ENCODE data around the gene CASQ2. TPM values are rescaled to one million over a fixed set of nuclear protein-coding genes. Genes with fewer than 3 reads are reported as not detected.

Gene CASQ2
- polyA plus RNA-seq, 1 donor (not counting 4 experiments of a cell fraction or from before 2014, with no cell fraction given) = 0.04 TPM

DNA sequence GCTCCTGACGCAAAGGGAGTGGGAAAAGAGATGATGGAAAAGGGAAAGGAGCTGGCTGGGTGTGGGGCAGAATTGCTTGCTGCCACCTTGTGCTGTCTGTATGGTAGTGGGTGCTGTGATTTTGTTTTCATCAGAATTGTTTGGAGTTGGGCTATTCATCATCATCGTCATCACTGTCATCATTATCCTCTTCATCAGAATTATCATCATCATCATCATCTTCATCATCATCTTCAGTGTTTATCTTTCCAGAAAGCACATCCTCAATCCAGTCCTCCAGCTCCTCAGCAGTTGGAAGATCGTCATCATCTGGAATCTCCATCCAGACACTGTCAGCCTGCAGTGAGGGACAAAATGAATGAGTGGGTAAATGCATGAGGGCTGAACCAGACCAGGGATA lies 67.4 kb downstream of the CASQ2 start:
- H3K9ac ChIP-seq (ENCODE audit: control insufficient read depth, extremely low read depth, insufficient read depth, low read length) = no peak overlapping the region
- H3K27me3 ChIP-seq (ENCODE audit: control insufficient read depth, extremely low read depth, insufficient read depth, low read length) = no peaks in the 10 kb centered on the region
- dilution Hi-C loops (cut with MboI; ENCODE audit: extremely low pct_ligation_motif_present, low sequenced_read_pairs) = no loop called here
- H3K9me3 ChIP-seq (ENCODE audit: control insufficient read depth, low read depth, low read length) = no peaks in the 10 kb centered on the region
- DNase-seq (ENCODE audit: low read depth, low spot score) = no peak
- H3K27ac ChIP-seq (ENCODE audit: control insufficient read depth, insufficient read depth, low read length) = no peak overlapping the region
- H4K20me1 ChIP-seq (ENCODE audit: control insufficient read depth, extremely low read depth, insufficient read depth, low read length) = no peaks in the 10 kb centered on the region
- no peak for FAIRE-seq
- peaks cover 11% of the 10 kb centered on the region for H3K4me1 ChIP-seq (ENCODE audit: control insufficient read depth, extremely low read depth, insufficient read depth, low read length)
- H3K4me3 ChIP-seq (ENCODE audit: control insufficient read depth in 2 of 3, extremely low read depth in 1 of 3, insufficient read depth in 2 of 3, low read depth in 1 of 3, low read length in 3 of 3) = no peak overlapping the region
- no peak overlapping the region for H3K4me2 ChIP-seq (ENCODE audit: control insufficient read depth, extremely low read depth, insufficient read depth, low read depth, low read length)
- no peaks in the 10 kb centered on the region for H3K9me1 ChIP-seq (ENCODE audit: control insufficient read depth, extremely low read depth, insufficient read depth, low read length)
- TF ChIP-seq EZH2 (IDR thresholded peaks at IDR 0.05; ENCODE audit: low read length) = no peak
- TF ChIP-seq, protein P1, sequence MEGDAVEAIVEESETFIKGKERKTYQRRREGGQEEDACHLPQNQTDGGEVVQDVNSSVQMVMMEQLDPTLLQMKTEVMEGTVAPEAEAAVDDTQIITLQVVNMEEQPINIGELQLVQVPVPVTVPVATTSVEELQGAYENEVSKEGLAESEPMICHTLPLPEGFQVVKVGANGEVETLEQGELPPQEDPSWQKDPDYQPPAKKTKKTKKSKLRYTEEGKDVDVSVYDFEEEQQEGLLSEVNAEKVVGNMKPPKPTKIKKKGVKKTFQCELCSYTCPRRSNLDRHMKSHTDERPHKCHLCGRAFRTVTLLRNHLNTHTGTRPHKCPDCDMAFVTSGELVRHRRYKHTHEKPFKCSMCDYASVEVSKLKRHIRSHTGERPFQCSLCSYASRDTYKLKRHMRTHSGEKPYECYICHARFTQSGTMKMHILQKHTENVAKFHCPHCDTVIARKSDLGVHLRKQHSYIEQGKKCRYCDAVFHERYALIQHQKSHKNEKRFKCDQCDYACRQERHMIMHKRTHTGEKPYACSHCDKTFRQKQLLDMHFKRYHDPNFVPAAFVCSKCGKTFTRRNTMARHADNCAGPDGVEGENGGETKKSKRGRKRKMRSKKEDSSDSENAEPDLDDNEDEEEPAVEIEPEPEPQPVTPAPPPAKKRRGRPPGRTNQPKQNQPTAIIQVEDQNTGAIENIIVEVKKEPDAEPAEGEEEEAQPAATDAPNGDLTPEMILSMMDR (optimal IDR thresholded peaks at IDR 0.05 in 1 of 3, IDR thresholded peaks at IDR 0.05 in 1 of 3, conservative IDR thresholded peaks at IDR 0.05 in 1 of 3; ENCODE audit: extremely low read depth in 1 of 3, insufficient read depth in 2 of 3, low read length in 3 of 3) = no peak
- no peaks in the 10 kb centered on the region for H3K36me3 ChIP-seq (ENCODE audit: control insufficient read depth in 2 of 2, extremely low read depth in 1 of 2, insufficient read depth in 2 of 2, low read length in 2 of 2)
- H3K79me2 ChIP-seq (ENCODE audit: control insufficient read depth, insufficient read depth, low read length) = no peaks in the 10 kb centered on the region
- no peak overlapping the region for H2AFZ ChIP-seq (ENCODE audit: control insufficient read depth, low read length)

DNA sequence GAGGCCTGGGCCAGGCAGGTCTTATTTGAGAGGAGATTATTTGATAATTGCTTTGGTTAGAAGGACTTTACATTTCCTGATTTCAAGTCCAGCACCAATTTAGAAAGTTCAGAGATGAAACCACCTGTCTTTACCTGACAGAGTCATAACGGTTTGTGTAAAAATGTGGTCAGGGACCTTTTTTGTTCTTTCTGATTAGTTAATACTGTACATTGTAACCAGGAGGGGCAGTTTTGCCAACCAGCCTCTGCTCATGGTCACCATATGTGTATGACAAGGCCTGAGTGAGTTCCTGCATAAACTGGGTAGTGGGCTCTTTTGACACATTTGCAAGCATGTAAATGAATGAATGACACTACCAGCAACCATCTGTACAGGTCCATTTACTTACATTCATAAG lies 70.9 kb downstream of the CASQ2 start:
- Histone ChIP-seq H3K27me3 (ENCODE audit: control insufficient read depth, extremely low read depth, insufficient read depth, low read length) (no peaks in the 10 kb centered on the region), H2AFZ (ENCODE audit: control insufficient read depth, low read length) (no peak overlapping the region), H3K9me1 (ENCODE audit: control insufficient read depth, extremely low read depth, insufficient read depth, low read length) (no peaks in the 10 kb centered on the region), H3K4me1 (ENCODE audit: control insufficient read depth, extremely low read depth, insufficient read depth, low read length) (no peaks in the 10 kb centered on the region), H3K79me2 (ENCODE audit: control insufficient read depth, insufficient read depth, low read length) (no peaks in the 10 kb centered on the region), H3K27ac (ENCODE audit: control insufficient read depth, insufficient read depth, low read length) (no peak overlapping the region), H3K9ac (ENCODE audit: control insufficient read depth, extremely low read depth, insufficient read depth, low read length) (no peak overlapping the region), H3K36me3 (ENCODE audit: control insufficient read depth in 2 of 2, extremely low read depth in 1 of 2, insufficient read depth in 2 of 2, low read length in 2 of 2) (peaks cover 0 to 1% of the 10 kb centered on the region in 2 experiments), H3K4me3 (ENCODE audit: control insufficient read depth in 2 of 3, extremely low read depth in 1 of 3, insufficient read depth in 2 of 3, low read depth in 1 of 3, low read length in 3 of 3) (no peak overlapping the region), H3K4me2 (ENCODE audit: control insufficient read depth, extremely low read depth, insufficient read depth, low read depth, low read length) (no peak overlapping the region), H4K20me1 (ENCODE audit: control insufficient read depth, extremely low read depth, insufficient read depth, low read length) (no peaks in the 10 kb centered on the region), H3K9me3 (ENCODE audit: control insufficient read depth, low read depth, low read length) (no peaks in the 10 kb centered on the region)
- FAIRE-seq (no peak), DNase-seq (ENCODE audit: low read depth, low spot score) (no peak)
- TF ChIP-seq, protein P1 (optimal IDR thresholded peaks at IDR 0.05 in 1 of 3, IDR thresholded peaks at IDR 0.05 in 1 of 3, conservative IDR thresholded peaks at IDR 0.05 in 1 of 3; ENCODE audit: extremely low read depth in 1 of 3, insufficient read depth in 2 of 3, low read length in 3 of 3) = no peak
- TF ChIP-seq EZH2 (IDR thresholded peaks at IDR 0.05; ENCODE audit: low read length) = no peak
- dilution Hi-C loops (cut with MboI; ENCODE audit: extremely low pct_ligation_motif_present, low sequenced_read_pairs) = no loop called here
